Fibroblast of skin of right biceps (primary cell): ENCODE measurements around the gene AANAT.

Experiments used
- DNase-seq: peaks from one replicate; pipeline ENCODE4 v3.0.0-alpha.2; 2013

Gene AANAT

GRCh38 chr17:76491271-76492122 is 24.1 kb downstream of the AANAT start:
- DNase-seq = no peak

GRCh38 chr17:76492123-76492988 is 25.0 kb downstream of the AANAT start:
- DNase-seq = no peak

- DNase-seq = peak; percentile 46
These were observed 25.6 kb downstream of the AANAT start for GRCh38 chr17:76492989-76493501.

- DNase-seq = no peak
These were observed 26.2 kb downstream of the AANAT start for GRCh38 chr17:76493505-76494167.

- no peak for DNase-seq
These were observed 28.4 kb downstream of the AANAT start for GRCh38 chr17:76495663-76496400.

- no peak for DNase-seq
These were observed 29.1 kb downstream of the AANAT start for GRCh38 chr17:76496464-76496863.

- DNase-seq = no peak
These were observed 30.2 kb downstream of the AANAT start for GRCh38 chr17:76497699-76497978.

- peak; percentile 74 for DNase-seq
These were observed 30.8 kb downstream of the AANAT start for GRCh38 chr17:76497979-76498875.

- no peak for DNase-seq
These were observed 31.5 kb downstream of the AANAT start for GRCh38 chr17:76498876-76499251.

GRCh38 chr17:76499267-76499667 is 31.9 kb downstream of the AANAT start:
- DNase-seq = no peak

GRCh38 chr17:76500074-76500746 is 32.8 kb downstream of the AANAT start:
- DNase-seq = no peak

- no peak for DNase-seq
These were observed 33.3 kb downstream of the AANAT start for GRCh38 chr17:76500747-76501017.

GRCh38 chr17:76501018-76501826 is 33.8 kb downstream of the AANAT start, which contains the start of gene RHBDF2:
TSS of gene RHBDF2 (minus strand) at chr17:76501423. CDS start at chr17:76481524, 19,899 bp downstream.
- peak; percentile 65 for DNase-seq

- DNase-seq = no peak
These were observed 34.5 kb downstream of the AANAT start for GRCh38 chr17:76501827-76502307.

- DNase-seq = no peak
These were observed 35.2 kb downstream of the AANAT start for GRCh38 chr17:76502341-76503211.

- DNase-seq = no peak
These were observed 36.7 kb downstream of the AANAT start for GRCh38 chr17:76504117-76504516.

- peak; percentile 60 for DNase-seq
These were observed 39.3 kb downstream of the AANAT start for GRCh38 chr17:76506408-76507345.
